ENCODE results near the gene POU2F1.

DNA sequence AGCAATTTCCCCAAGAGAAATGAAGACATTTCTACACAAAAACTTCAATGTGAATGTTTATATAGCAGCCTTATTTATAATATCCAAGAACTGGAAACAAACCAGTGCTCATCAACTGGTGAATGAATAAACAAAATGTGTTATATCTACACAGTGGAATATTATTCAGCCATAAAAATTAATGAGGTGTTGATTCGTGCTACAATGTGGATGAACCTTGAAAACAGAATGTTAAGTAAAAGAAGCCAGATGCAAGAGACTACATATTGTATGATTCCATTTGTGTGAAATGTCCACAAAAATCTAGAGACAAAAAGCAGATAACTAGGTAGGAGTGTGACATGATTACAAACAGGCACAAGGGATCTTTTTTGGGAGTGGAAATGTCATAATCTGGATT, 187.7 kb downstream of the POU2F1 start:
- TF ChIP-seq CTCF (IDR thresholded peaks at IDR 0.05) (no peak), POLR2A (IDR thresholded peaks at IDR 0.05) (no peak)

Data from ovary (tissue), 3 donors.